GM21619 (cell line): Measurements from ENCODE around the gene SCN4A.
"Not testable (repeated sequence)": the region's sequence is repeated elsewhere in the genome, so short reads cannot be mapped to it uniquely, and the experiment has no call there.

ENCODE experiments used
- ATAC-seq: cut with Tn5 transposase; IDR thresholded peaks from one replicate; pipeline ENCODE4 v1.9.1; 2021; ENCODE audit not compliant: unreplicated experiment

SCN4A gene

DNA sequence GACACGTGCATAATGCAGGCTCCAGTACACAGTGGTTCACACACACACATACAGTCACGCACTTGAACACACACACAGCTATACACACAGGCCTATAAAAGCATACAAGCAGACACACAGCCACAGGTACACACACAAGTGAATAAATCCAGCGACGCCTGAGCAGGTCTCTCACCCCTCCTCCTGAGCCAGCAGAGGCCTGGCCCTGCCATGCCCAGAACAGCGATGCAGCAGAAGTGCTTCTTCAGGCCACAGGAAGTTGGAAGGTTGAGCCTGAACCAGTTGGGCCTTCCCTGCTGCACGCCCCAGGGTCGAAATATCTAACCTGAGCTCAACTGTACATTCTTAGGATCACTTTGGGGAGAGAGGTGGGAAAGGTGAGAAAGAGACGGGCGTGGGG lies 33.3 kb downstream of the SCN4A start:
- no peak for ATAC-seq

DNA sequence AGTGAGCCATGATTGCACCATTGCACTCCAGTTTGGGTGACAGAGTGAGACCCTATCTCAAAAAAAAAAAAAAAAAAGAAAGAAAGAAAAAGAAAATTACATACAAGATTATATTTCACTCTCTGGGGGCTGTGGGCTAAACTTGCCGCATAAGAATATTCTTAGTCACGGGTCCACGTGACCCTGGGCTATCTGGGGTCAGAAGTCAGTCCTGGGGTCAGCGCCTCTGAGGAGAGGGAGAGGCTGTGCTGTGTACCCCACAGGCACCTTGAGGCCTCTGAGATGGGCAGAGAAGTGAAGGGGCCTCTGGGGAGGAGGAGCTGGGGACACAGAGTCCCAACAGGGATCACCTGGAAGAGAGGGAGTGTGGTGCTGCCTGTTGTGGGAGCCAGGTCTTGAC lies 34.8 kb downstream of the SCN4A start:
- no peak for ATAC-seq

DNA sequence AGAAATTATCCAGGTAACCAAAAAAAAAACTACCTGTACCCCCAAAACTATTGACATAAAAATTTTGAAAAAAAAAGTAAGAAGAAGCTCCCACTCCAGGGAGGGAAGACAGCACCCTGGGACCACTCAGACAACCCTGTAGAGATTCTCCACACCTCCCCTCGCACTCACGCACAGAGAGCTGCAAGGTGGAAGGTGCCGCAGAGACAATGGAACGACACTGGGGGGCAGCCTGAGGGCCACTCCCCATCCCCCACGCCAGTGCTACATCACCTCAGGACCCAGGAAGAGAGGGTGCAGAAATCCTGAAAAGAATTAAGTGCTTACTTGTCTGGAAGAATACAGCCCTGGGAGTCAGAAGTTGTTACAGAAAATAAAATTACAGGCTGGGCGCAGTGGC lies 35.4 kb downstream of the SCN4A start:
- ATAC-seq = no peak

- no peak for ATAC-seq
Measured at GRCh38 chr17:63934183-63935112, 38.3 kb downstream of the SCN4A start.

- ATAC-seq = no peak
Measured at GRCh38 chr17:63933598-63933997, 39.1 kb downstream of the SCN4A start.

GRCh38 chr17:63932721-63933120 lies 40.0 kb downstream of the SCN4A start:
- peak; percentile 21 for ATAC-seq

DNA sequence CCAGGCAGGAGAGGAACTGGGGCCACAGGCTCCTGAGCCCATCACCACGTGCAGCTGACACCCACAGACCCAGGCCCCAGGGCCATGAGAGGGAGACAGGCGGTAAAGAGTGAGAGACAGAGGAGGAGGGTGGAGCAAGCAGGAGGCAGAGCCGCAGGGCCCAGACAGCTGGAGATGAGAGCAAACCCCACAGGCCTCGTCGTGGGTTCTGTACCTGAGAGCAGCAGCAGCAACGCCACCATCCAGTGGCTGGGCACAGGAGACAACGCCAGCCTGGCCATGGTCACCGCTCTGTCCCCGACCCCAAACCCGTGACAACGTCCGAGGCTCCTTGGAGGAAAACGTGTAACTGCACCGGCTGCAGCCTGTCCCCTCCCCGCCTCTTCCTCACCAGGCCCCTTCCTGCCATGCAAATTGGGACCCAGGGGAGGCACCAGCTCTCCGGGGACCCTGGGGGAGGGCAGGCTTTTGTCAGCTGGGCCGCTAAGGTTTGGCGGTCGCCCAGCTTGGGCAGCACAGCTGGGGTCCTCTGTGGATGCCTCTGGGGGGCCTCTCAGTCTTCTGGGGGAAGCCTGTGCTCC lies 40.6 kb downstream of the SCN4A start, which contains the start of gene CD79B:
TSS of gene CD79B (minus strand) at position 351 of the 581 bp plus-strand sequence. CDS start at position 281, 70 bp downstream.
- peak; percentile 82 for ATAC-seq

DNA sequence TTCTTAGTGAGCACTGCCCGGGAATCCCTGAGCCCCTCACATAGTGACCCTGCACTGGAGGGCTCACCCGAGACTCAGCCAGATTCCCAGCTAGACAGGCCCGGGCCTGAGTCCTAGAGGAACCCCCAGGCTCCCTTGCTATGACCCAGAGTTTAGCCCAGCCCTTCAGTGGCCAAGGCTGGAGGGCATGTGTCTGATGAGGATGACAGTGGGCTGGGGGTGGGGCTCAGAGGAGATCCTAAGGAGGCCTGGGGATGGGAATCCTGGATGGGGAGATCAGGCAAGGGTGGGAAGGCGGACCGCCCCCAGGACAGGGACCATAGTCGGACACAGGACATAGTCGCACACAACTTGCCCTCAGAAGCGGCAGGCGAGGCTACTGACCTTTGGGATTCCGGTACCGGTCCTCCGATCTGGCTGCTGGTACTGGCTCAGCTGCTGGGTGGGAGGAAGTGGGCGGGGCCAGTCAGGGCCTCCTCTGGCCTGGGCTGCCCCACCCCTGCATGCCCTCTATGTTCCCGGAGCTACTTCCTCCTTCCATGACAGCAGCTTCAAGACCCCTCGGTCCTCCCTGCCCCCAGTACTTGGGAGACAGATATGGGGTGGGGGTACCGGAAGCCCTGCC lies 41.7 kb downstream of the SCN4A start:
- no peak for ATAC-seq

GRCh38 chr17:63929860-63930766 lies 42.6 kb downstream of the SCN4A start:
- no peak for ATAC-seq

DNA sequence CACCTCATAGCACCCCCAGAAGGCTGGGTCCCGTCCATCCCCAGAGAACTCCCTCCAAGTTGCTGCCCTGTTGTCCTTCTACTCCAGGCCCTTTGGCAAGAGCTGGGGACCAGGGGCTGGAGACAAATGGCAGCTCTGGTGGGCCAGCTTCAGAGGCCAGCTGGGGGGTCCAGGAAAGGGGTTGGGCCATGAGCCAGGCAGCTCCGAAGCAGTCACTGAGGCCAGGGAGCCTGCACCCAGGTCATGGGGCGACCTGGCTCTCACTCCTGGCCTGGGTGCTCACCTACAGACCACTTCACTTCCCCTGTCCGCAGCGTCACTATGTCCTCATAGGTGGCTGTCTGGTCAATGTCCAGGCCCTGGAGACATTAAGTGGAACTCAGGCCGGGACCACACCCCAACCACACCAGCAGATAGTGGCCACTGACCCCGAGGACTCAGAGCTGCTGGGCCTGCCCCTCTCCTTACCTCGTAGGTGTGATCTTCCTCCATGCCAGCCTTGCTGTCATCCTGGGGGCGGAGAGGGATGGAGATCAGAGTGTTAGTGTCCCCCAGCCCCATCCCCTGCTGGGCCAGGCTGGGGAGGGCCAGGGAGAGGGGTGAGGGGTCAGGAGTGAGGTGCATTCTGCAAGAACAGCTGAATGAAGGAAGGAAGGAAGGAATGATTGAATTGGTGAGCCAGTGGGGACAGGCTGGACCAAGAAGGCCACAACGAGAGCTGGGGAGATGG lies 43.6 kb downstream of the SCN4A start:
- no peak for ATAC-seq

DNA sequence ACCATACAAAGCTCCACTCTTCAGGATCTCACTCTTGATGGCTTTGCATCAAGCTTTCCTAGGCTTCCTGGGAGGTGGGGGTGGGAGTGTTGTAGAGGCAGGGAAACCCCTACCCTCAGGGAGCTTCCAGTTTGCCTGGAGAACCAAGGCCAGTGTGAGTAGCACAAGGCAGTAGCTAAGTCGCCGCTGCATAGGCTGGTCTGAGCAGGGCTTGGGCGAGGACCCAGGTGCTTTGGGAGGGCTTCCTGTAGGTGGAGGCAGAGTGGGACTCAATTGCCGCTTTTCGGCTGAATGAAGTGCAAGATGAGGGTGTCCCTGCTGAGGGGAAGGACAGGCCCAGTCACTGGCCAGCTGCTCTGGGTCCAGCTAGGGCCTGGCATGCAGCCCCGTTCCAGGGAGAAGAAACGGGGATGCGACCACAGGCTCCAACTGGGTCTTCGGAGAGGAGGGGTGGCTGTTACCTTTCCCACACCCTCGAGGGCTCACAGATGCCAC lies 44.5 kb downstream of the SCN4A start:
- no peak for ATAC-seq

- no peak for ATAC-seq
Measured at GRCh38 chr17:63927464-63928171, 45.1 kb downstream of the SCN4A start.

DNA sequence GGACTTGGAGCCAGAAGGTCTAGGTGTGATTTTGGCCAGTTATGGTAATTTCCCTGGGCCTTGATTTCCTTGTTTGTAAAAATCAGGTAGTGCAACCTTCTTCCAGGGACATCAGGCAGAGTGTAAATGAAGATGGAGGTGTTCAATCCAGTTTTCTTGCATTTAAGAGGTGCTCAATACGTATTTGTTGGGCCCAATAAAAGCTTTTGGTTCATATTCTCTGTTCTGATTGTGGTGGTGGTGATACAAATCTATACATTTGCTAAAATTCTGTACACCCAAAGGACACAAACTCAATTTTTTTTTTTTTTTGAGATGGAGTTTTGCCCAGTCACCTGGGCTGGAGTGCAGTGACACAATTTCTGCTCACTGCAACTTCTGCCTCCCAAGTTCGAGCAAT lies 46.6 kb downstream of the SCN4A start:
- ATAC-seq = no peak

- ATAC-seq = no peak
Measured at GRCh38 chr17:63925615-63926014, 47.1 kb downstream of the SCN4A start.

DNA sequence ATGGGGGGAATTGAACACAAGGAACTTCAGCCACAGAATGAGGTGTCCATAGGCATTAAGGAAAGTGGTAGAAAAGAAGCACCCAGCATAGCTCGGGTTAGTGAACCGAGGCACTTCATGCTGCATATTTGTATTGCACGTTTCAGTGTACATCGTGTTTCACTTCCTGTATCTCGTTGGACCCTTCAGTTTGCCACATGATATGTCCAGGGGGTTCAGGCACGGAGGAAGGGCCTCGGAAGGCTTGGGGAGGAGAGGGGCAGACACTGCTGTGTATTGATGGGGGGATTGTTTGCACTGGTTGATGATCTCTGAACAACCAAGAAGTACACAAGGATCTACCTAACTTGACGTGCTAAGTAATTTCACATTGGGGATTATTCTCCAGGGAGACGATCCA lies 50.3 kb downstream of the SCN4A start:
- peak; percentile 47 for ATAC-seq

DNA sequence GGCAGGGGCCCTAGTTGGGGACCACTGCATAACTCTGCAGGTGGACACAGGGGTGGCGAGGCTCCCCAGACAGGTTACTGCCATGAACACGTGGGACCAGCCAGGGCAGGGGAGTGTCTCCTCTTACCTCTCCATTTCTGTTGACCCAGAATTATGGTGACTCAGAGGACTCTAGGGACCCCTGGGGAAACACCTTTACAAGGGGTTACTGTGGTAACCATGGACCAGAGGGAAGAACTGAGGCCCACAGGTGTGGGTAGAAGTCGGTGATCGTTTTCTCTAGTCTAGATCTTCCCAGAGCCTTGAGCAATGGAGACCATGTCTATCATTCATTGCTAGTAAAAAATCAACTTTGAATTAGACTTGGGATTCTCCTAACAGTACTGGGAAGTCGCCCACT lies 51.9 kb downstream of the SCN4A start:
- ATAC-seq = not testable (repeated sequence)

DNA sequence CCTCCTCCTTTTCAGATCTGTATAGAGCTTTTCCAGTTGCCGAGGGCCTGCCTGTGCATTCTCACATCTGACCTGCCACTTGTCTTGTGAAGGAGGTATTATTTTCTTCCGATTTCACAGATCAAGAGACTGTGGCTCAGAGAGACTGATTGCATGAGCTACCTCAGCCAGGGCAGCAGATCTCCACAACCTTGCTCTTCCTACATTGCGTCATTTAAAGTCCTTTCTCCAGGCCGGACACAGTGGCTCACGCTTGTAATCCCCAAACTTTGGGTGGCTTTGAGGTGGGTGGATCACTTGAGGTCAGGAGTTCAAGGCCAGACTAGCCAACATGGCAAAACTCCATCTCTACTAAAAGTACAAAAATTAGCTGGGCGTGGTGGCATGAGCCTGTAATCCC lies 52.7 kb downstream of the SCN4A start:
- ATAC-seq = not testable (repeated sequence)

GRCh38 chr17:63919311-63919723 lies 53.4 kb downstream of the SCN4A start:
- ATAC-seq = peak; percentile 55

DNA sequence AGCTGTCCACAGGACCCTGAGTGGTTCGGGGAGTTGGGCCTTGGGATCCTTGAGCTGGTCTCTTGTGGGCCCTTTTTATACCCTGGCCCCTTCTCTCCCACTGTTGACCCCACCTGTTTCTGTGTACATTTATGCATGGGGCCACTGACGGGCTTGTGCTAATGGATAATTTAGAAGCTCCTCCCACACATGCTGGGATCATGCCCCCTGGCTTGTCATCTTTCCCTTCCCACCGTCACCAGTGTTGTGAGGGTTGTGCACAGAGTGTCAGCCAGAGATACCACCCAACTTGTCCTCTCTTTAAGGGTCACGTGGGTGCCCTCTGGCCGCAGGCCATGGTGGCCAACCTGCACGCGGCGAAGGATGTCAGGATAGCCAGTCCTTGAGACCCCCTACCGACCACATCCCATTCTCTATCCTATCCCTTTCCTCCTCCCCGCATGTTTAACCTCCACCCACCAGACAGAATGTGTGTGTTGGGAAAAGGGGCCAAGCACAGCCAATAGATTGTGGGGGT lies 53.9 kb downstream of the SCN4A start, which contains the start of gene GH1:
TSS of gene GH1 (minus strand) at position 51 of the 517 bp plus-strand sequence. CDS start 63 bp downstream, outside the sequence.
- not testable (repeated sequence) for ATAC-seq
